WERI-Rb-1 (cell line): ENCODE measurements around the gene NINJ2.

Experiments used
- DNase-seq: peaks from one replicate; pipeline ENCODE4 v3.0.0-alpha.2; 2020
- H3K27ac ChIP-seq: fragments of 250-450 bp; sonication (Bioruptor Pico); 2 replicates; pipeline ENCODE4 v1.5.1; 2020; ENCODE audit warnings: mild to moderate bottlenecking, moderate library complexity
- H3K27me3 ChIP-seq: fragments of 250-450 bp; sonication (Bioruptor Pico); 2 replicates; pipeline ENCODE4 v1.5.1; 2021; ENCODE audit warnings: mild to moderate bottlenecking, low read depth, moderate library complexity; ENCODE audit not compliant: insufficient read depth, severe bottlenecking
- H3K36me3 ChIP-seq: fragments of 250-450 bp; sonication (Bioruptor Pico); 2 replicates; pipeline ENCODE4 v1.5.1; 2020; ENCODE audit warnings: mild to moderate bottlenecking, moderate library complexity
- H3K4me3 ChIP-seq: 2 replicates; pipeline ENCODE4 v1.5.1; 2011; ENCODE audit warnings: low read depth, mild to moderate bottlenecking, control low read depth, low read length
- H3K9me3 ChIP-seq: fragments of 250-450 bp; sonication (Bioruptor Pico); 2 replicates; pipeline ENCODE4 v1.5.1; 2021; ENCODE audit warnings: mild to moderate bottlenecking, moderate library complexity; ENCODE audit not compliant: severe bottlenecking
- TF ChIP-seq, protein P1 (sequence below): IDR thresholded peaks from 2 replicates; pipeline ENCODE4 v1.5.1; 2011; ENCODE audit warnings: low read depth, mild to moderate bottlenecking, control low read depth, inconsistent platforms, low read length

Gene NINJ2

DNA sequence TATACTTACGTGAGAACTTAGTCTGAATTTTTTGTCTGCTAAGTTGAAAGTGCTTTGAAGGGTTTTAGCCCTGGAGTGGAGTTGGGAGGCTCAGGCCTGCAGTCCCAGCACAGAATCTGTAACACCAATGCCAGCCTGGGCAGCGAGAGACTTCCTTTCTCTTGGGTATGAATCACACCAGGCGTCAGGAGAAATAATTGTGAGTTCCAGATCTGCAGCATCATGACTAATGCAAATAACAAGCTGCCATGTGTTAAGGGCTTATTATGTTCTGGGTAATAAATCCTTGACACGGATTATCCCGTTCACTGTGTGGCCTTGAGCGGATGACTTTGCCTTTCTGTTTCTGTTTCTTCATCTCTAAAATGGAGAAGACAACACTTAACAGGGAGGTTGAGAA is 132.9 kb downstream of the NINJ2 start:
- peak; percentile 39 for DNase-seq
- Histone ChIP-seq H3K27me3 (no peaks in the 10 kb centered on the region), H3K27ac (peak overlapping the region; percentile 75), H3K9me3 (peaks cover 19% of the 10 kb centered on the region), H3K4me3 (no peak overlapping the region), H3K36me3 (no peaks in the 10 kb centered on the region; the same call in 1 of the 2 replicates)
- TF ChIP-seq, protein P1, sequence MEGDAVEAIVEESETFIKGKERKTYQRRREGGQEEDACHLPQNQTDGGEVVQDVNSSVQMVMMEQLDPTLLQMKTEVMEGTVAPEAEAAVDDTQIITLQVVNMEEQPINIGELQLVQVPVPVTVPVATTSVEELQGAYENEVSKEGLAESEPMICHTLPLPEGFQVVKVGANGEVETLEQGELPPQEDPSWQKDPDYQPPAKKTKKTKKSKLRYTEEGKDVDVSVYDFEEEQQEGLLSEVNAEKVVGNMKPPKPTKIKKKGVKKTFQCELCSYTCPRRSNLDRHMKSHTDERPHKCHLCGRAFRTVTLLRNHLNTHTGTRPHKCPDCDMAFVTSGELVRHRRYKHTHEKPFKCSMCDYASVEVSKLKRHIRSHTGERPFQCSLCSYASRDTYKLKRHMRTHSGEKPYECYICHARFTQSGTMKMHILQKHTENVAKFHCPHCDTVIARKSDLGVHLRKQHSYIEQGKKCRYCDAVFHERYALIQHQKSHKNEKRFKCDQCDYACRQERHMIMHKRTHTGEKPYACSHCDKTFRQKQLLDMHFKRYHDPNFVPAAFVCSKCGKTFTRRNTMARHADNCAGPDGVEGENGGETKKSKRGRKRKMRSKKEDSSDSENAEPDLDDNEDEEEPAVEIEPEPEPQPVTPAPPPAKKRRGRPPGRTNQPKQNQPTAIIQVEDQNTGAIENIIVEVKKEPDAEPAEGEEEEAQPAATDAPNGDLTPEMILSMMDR = no peak

DNA sequence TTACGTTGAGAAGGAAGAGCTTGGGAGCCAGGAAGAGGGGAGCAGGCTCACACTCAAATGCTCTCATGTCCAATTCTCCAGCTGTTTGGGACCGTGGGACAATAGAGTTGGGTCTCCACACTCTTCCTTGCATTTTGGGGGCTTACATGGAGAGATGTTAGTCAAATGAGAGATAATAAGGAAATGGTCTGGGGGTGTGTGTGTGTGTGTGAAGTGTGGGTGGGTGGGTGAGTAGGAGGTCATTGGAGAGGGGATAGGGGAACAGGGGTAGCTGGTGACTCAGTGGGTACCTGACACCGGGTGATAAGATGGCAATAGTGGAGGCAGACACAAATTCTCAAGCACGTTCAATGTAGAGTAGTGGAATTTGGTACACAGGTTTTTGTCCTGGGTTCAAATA is 135.5 kb downstream of the NINJ2 start:
- no peak for DNase-seq
- Histone ChIP-seq H3K27me3 (no peaks in the 10 kb centered on the region), H3K9me3 (peaks cover 19% of the 10 kb centered on the region), H3K4me3 (no peak overlapping the region), H3K36me3 (no peaks in the 10 kb centered on the region; the same call in 1 of the 2 replicates), H3K27ac (no peak overlapping the region; the same call in 1 of the 2 replicates)
- TF ChIP-seq, protein P1 = no peak

DNA sequence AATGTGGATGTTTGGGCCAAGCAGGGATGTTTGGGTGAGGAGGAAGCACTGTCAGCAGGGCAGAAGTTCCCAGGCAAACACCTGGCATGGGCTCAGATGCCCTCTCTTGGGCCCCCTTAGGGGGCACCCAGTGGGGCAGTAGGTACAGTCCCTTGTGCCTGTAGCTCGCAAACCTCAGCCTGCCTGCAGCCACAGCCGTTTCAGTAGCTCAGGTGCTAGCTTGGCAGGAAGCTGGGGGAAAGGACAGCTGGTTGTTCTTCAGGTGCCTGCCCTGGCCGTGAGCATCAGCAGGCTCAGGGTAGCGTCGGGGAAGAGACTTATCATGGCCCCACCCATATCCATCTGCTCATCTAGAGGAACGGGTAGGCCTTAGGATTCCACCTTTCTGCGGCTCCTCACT is 136.0 kb downstream of the NINJ2 start:
- no peaks in the 10 kb centered on the region; the same call in 1 of the 2 replicates for H3K36me3 ChIP-seq
- DNase-seq = peak; percentile 67
- peak overlapping the region; percentile 9 for H3K27ac ChIP-seq
- no peaks in the 10 kb centered on the region for H3K27me3 ChIP-seq
- TF ChIP-seq, protein P1 = no peak
- peaks cover 16% of the 10 kb centered on the region for H3K9me3 ChIP-seq
- H3K4me3 ChIP-seq = no peak overlapping the region

DNA sequence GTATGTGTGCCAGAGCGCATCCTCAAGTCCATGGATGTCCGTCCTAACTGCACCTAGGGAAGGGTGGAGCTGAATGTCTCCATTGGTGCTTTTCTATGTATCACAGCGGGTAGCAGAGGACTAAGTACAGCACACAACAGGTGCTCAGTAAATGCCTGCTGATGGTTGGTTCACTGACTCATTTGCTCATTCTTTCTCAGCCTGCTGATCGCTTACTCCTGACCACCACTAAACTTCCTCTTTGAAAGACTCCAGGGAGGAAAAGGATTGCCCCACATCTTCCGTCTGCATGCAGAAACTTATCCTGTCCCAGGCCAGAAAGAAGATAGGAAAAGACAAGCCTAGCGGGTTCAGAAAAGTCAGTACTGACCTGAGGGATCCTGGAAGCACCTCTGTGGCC is 137.2 kb downstream of the NINJ2 start:
- no peak overlapping the region for H3K27ac ChIP-seq
- TF ChIP-seq, protein P1 = no peak
- H3K4me3 ChIP-seq = no peak overlapping the region
- no peaks in the 10 kb centered on the region; the same call in 1 of the 2 replicates for H3K36me3 ChIP-seq
- H3K27me3 ChIP-seq = no peaks in the 10 kb centered on the region
- no peak for DNase-seq
- peaks cover 12% of the 10 kb centered on the region for H3K9me3 ChIP-seq

DNA sequence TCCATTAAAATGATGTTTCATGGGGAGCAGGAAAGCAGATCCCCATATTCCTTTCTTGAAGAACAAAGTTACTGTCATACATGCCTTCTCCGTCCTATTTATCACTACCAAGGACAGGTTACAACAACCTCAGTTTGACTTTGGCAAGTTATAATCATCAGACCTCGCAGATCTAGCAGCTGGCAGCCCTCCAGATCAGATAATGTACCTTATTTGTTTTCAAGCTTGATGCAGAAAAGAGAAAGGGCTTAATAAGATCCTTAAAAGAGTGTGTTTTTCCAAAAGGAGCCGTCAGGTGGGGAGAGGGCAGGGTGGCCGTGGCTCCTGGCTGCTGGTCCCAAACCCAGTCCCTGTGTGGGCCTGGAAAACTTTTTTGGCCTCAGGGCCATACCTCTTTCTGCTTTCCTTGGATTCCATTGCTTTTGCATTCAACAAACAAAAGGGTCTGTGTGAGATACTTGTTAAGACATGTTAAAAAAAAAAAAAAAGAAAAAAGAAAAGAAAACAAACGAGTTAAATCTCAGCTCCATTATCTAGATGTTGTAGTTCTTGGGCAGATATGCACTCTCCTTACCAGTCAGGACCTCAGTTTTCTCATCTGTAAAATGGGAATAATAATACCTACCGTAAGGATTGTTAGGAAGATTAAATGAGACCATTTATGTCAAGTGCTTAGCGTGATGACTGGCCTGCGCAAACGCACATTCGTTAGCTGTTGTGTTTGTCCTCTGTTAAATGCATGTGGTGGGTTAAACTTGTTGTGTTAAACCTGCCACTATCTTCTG is 138.9 kb downstream of the NINJ2 start:
- peaks cover 8% of the 10 kb centered on the region for H3K9me3 ChIP-seq

More for the DNA sequence above, 138.9 kb downstream of the NINJ2 start:
- TF ChIP-seq, protein P1 = no peak
- no peak for DNase-seq
- Histone ChIP-seq H3K27me3 (no peaks in the 10 kb centered on the region), H3K36me3 (no peaks in the 10 kb centered on the region; the same call in 1 of the 2 replicates), H3K27ac (no peak overlapping the region), H3K4me3 (no peak overlapping the region)
